GM23338 (cell line): ENCODE results near the gene DNAJC12.
"Not testable (repeated sequence)": the region's sequence is repeated elsewhere in the genome, so short reads cannot be mapped to it uniquely, and the experiment has no call there.

Experiments
- CTCF ChIP-seq, 2 experiments: fragments of 200-600 bp in 1 of 2; sonication (generic) in 1 of 2; conservative IDR thresholded peaks; 2 replicates each; pipeline versions ENCODE4 v1.5.1 to v1.6.1; 2016 to 2017; ENCODE audit warnings: antibody characterized with exemption in 2 of 2, low read depth in 2 of 2, mild to moderate bottlenecking in 2 of 2, moderate library complexity in 1 of 2
- REST ChIP-seq: IDR thresholded peaks from one replicate; pipeline ENCODE4 v1.6.1; 2018; ENCODE audit warnings: antibody characterized with exemption; ENCODE audit not compliant: unreplicated experiment

- not testable (repeated sequence) for TF ChIP-seq CTCF (conservative IDR thresholded peaks at IDR 0.05; ENCODE audit: low read depth in 2 of 2); REST
Measured at GRCh38 chr10:67877421-67877820, 39.4 kb upstream of the DNAJC12 start.
